Heart left ventricle (tissue), 16 donors: ENCODE data around the gene BMP10. TPM values are rescaled to one million over a fixed set of nuclear protein-coding genes. Genes with fewer than 3 reads are reported as not detected.
A peak's percentile ranks its signal among the peaks of the same experiment; 100 is the strongest.

Experiments used
- ATAC-seq, 4 donors: fragments of 200-7000 bp; cut with Tn5 transposase; one replicate each; pipeline ENCODE4 v1.9.1; 2020 to 2022; ENCODE audit warnings: moderate library complexity in 4 of 4, mild to moderate bottlenecking in 3 of 4, moderate number of reproducible peaks in 1 of 4
- DNase-seq, 5 donors: peaks; one replicate each; pipeline ENCODE4 v3.0.0-alpha.2; 2020
- H3K27ac ChIP-seq, 12 donors: fragments of 200-600 bp; sonication (generic) in 4 of 12; one replicate each; pipeline versions ENCODE4 v1.5.0 to v1.8.0; 2016 to 2022; ENCODE audit warnings: mild to moderate bottlenecking in 2 of 12
- H3K27me3 ChIP-seq, 9 donors: fragments of 200-600 bp; sonication (generic) in 2 of 9; one replicate each; pipeline versions ENCODE4 v1.5.1 to v1.8.0; 2016 to 2022; ENCODE audit warnings: mild to moderate bottlenecking in 3 of 9
- H3K36me3 ChIP-seq, 9 donors: fragments of 200-600 bp; sonication (generic) in 2 of 9; one replicate each; pipeline versions ENCODE4 v1.5.0 to v1.8.0; 2018 to 2022; ENCODE audit warnings: mild to moderate bottlenecking in 2 of 9
- H3K4me1 ChIP-seq, 12 donors: fragments of 200-600 bp; sonication (generic) in 4 of 12; one replicate each; pipeline versions ENCODE4 v1.5.0 to v1.8.0; 2016 to 2022; ENCODE audit warnings: mild to moderate bottlenecking in 3 of 12
- H3K4me3 ChIP-seq, 12 donors: fragments of 200-600 bp; sonication (generic) in 4 of 12; one replicate each; pipeline versions ENCODE4 v1.5.0 to v1.8.0; 2017 to 2022; ENCODE audit warnings: mild to moderate bottlenecking in 9 of 12, moderate library complexity in 4 of 12
- H3K9me3 ChIP-seq, 12 donors: fragments of 200-600 bp; sonication (generic) in 4 of 12; one replicate each; pipeline versions ENCODE4 v1.5.0 to v1.8.0; 2016 to 2022; ENCODE audit warnings: mild to moderate bottlenecking in 1 of 12
- CTCF ChIP-seq, 12 donors: fragments of 200-600 bp; sonication (generic) in 4 of 12; IDR thresholded peaks; one replicate each; pipeline versions ENCODE4 v1.5.0 to v1.8.0; 2018 to 2022; ENCODE audit warnings: antibody characterized with exemption in 12 of 12, mild to moderate bottlenecking in 5 of 12
- POLR2A ChIP-seq, 2 donors: fragments of 450-650 bp; IDR thresholded peaks; one replicate each; pipeline ENCODE4 v1.6.1; 2017; ENCODE audit warnings: antibody characterized with exemption in 2 of 2, mild to moderate bottlenecking in 2 of 2, moderate library complexity in 2 of 2
- WGBS, 4 donors: extraction: QIAGEN DNeasy Blood & Tissue Kit in 2 of 4; methylation state at CpG; one replicate each; pipeline versions ENCODE4 v1.1.5 to v1.1.7; 2013 to 2018; 5-methylcytosine and 5-hydroxymethylcytosine counted together
- intact Hi-C, 10 donors: fragments of 100-400 bp; cut with DNase I; formaldehyde crosslinking; loops; one replicate each; pipeline versions ENCODE4 v1.11.1 to v1.14.2; 2022
- polyA plus RNA-seq, 2 donors: library from polyadenylated mRNA; stranded (reverse); fragments of 200-250 nt; gene quantifications; one replicate each; pipeline ENCODE4 v1.2.3, GENCODE V29; 2013
- total RNA-seq, 9 donors: library from RNA; depleted of rRNA in 2 of 9; stranded (reverse); fragments of >200 nt in 2 of 9; fragmentation: NEBNext Ultra II Directional in 3 of 9; extraction: Animal tissue kit (Norgen Biotek cat#: 25700) in 3 of 9; gene quantifications; one replicate each; pipeline versions ENCODE4 v1.1.0 to v1.2.4, GENCODE V29; 2016 to 2023
- donor health status: ischemic (EF 13 %, LVEDD 7.1; RV severe dilation, severe dysfunction).
- donor health status: healthy with polysubstance abuse.
- donor health status: DM: no; HTN: yes; CAD: no.
- donor health status: DM: no; HTN: no; CAD: no.
- donor health status: ischemic (EF 25% LVEDD 6.9; RV normal size, moderate dysfunction).
- donor health status: ischemic (EF 25% LVEDD 5.7; RV mildly dilated, moderate dysfunction).
- donor health status: healthy.
- donor health status: DM: yes; HTN: yes; CAD: no.
- donor health status: ischemic (EF 35%, LVEDD 5.7; RV mildly dilated, moderate dysfunction).
- donor health status: nonischemic (EF 11% LVEDD 7.7; RV severe dilation, severe dysfunction).
- donor health status: DM: yes; HTN: yes; CAD: no.
- donor health status: PGD.
- donor health status: ischemic (EF 29% LVEDD 5.4; RV normal size, mild dysfunction).
- donor health status: nonischemic (EF 23%, LVEDD 6.1; RV moderate dilation, normal function).

BMP10 gene
- total and polyA plus RNA-seq, 11 donors, result 0.15 to 5.9 (median 1.7) TPM; not detected in 7

GRCh38 chr2:68916226-68916625 lies 45.0 kb upstream of the BMP10 start:
- no peak for TF ChIP-seq CTCF (IDR thresholded peaks at IDR 0.05)
- TF ChIP-seq POLR2A (IDR thresholded peaks at IDR 0.05), result no peak
- intact Hi-C loops, result loop anchor here in 1 of 10 donors (5.0 kb wide), 1 partner anchor 439 kb away; no protein-coding TSS in a partner anchor
- 22 to 45% (median 37%) methylated on average over 1 of the region's 1 CpG for WGBS, 4 donors
- Histone ChIP-seq H3K9me3 (no peaks in the 10 kb centered on the region), H3K27ac (no peak overlapping the region), H3K36me3 (no peaks in the 10 kb centered on the region), H3K27me3 (no peaks in the 10 kb centered on the region), H3K4me3 (no peak overlapping the region), H3K4me1 (peaks cover 0 to 22% (median 0%) of the 10 kb centered on the region in 12 donors)
- peak in 1 of 5 donors; percentile 40 for DNase-seq
- peak in 2 of 4 donors; percentile 32 to 33 for ATAC-seq

GRCh38 chr2:68915393-68915792 lies 44.2 kb upstream of the BMP10 start:
- Histone ChIP-seq H3K27ac (no peak overlapping the region), H3K4me3 (no peak overlapping the region), H3K4me1 (peaks cover 0 to 22% (median 0%) of the 10 kb centered on the region in 12 donors), H3K27me3 (no peaks in the 10 kb centered on the region), H3K9me3 (no peaks in the 10 kb centered on the region), H3K36me3 (no peaks in the 10 kb centered on the region)
- WGBS, 4 donors, result 92 to 95% (median 93%) methylated on average over 4 of the region's 4 CpGs
- TF ChIP-seq POLR2A (IDR thresholded peaks at IDR 0.05) (no peak), CTCF (IDR thresholded peaks at IDR 0.05) (no peak)
- no peak for DNase-seq
- intact Hi-C loops, result loop anchor here in 1 of 10 donors (5.0 kb wide), 1 partner anchor 438 kb away; no protein-coding TSS in a partner anchor
- ATAC-seq, result no peak

GRCh38 chr2:68913359-68913758 lies 42.2 kb upstream of the BMP10 start:
- 92 to 96% (median 94%) methylated on average over 3 of the region's 3 CpGs for WGBS, 4 donors
- no peak overlapping the region for H3K27ac ChIP-seq
- intact Hi-C loops, result loop anchor here in 8 of 10 donors (5.0 kb wide), 4 partner anchors 71 to 206 kb away; no protein-coding TSS in a partner anchor
- H3K4me1 ChIP-seq, result peaks cover 0 to 42% (median 7%) of the 10 kb centered on the region in 12 donors
- no peaks in the 10 kb centered on the region for H3K9me3 ChIP-seq
- no peaks in the 10 kb centered on the region for H3K27me3 ChIP-seq
- TF ChIP-seq CTCF (IDR thresholded peaks at IDR 0.05), result no peak
- no peak for TF ChIP-seq POLR2A (IDR thresholded peaks at IDR 0.05)
- ATAC-seq (no peak), DNase-seq (no peak)
- H3K4me3 ChIP-seq, result no peak overlapping the region
- H3K36me3 ChIP-seq, result no peaks in the 10 kb centered on the region

GRCh38 chr2:68912732-68913131 lies 41.5 kb upstream of the BMP10 start:
- WGBS, 4 donors, result 38 to 42% (median 39%) methylated on average over 2 of the region's 2 CpGs
- Histone ChIP-seq H3K4me1 (peaks cover 0 to 49% (median 8%) of the 10 kb centered on the region in 12 donors), H3K9me3 (no peaks in the 10 kb centered on the region), H3K27ac (no peak overlapping the region), H3K36me3 (no peaks in the 10 kb centered on the region), H3K4me3 (no peak overlapping the region), H3K27me3 (no peaks in the 10 kb centered on the region)
- intact Hi-C loops, result loop anchor here in 8 of 10 donors (5.0 kb wide), 4 partner anchors 70 to 205 kb away; no protein-coding TSS in a partner anchor
- ATAC-seq (no peak), DNase-seq (no peak)
- TF ChIP-seq POLR2A (IDR thresholded peaks at IDR 0.05) (no peak), CTCF (IDR thresholded peaks at IDR 0.05) (no peak)
